ENCODE data around the gene STAP2. TPM values are rescaled to one million over a fixed set of nuclear protein-coding genes. Genes with fewer than 3 reads are reported as not detected.

STAP2 gene
- total RNA-seq, 1 donor from 2014 or later, result 11.8 TPM

GRCh38 chr19:4369109-4369887 is 30.7 kb upstream of the STAP2 start:
- Histone ChIP-seq H3K27me3 (ENCODE audit: low read depth) (no peaks in the 10 kb centered on the region), H3K27ac (peak overlapping the region; percentile 85), H3K36me3 (peaks cover 35% of the 10 kb centered on the region), H3K4me3 (peak overlapping the region; percentile 44), H3K9me3 (no peaks in the 10 kb centered on the region), H3K4me1 (peaks cover 73% of the 10 kb centered on the region)
- ATAC-seq (peak; percentile 83 to 86), DNase-seq (peak; percentile 84)
- TF ChIP-seq CTCF (IDR thresholded peaks at IDR 0.05), result peak; percentile 7
- intact Hi-C loops (cut with DNase I), result no loop called here

- Histone ChIP-seq H3K36me3 (peaks cover 45% of the 10 kb centered on the region), H3K9me3 (no peaks in the 10 kb centered on the region), H3K4me1 (peaks cover 62% of the 10 kb centered on the region), H3K27me3 (ENCODE audit: low read depth) (no peaks in the 10 kb centered on the region), H3K4me3 (peak overlapping the region; percentile 44), H3K27ac (peak overlapping the region; percentile 85)
- peak; percentile 58 for DNase-seq
- intact Hi-C loops (cut with DNase I), result no loop called here
- no peak for TF ChIP-seq CTCF (IDR thresholded peaks at IDR 0.05)
- peak in 1 of 2 donors; percentile 11 for ATAC-seq
Measured at GRCh38 chr19:4368128-4368820, 29.6 kb upstream of the STAP2 start.

- ATAC-seq, result no peak
- no peak for TF ChIP-seq CTCF (IDR thresholded peaks at IDR 0.05)
- no peak overlapping the region for H3K4me3 ChIP-seq
- H3K27me3 ChIP-seq (ENCODE audit: low read depth), result no peaks in the 10 kb centered on the region
- H3K36me3 ChIP-seq, result peaks cover 50% of the 10 kb centered on the region
- H3K4me1 ChIP-seq, result peaks cover 57% of the 10 kb centered on the region
- H3K27ac ChIP-seq, result peak overlapping the region; percentile 85
- H3K9me3 ChIP-seq, result no peaks in the 10 kb centered on the region
- peak; percentile 45 for DNase-seq
- intact Hi-C loops (cut with DNase I), result no loop called here
Measured at GRCh38 chr19:4367781-4368127, 29.1 kb upstream of the STAP2 start.

GRCh38 chr19:4367336-4367723 is 28.7 kb upstream of the STAP2 start:
- no peak for TF ChIP-seq CTCF (IDR thresholded peaks at IDR 0.05)
- Histone ChIP-seq H3K36me3 (peaks cover 55% of the 10 kb centered on the region), H3K4me1 (peaks cover 53% of the 10 kb centered on the region), H3K9me3 (no peaks in the 10 kb centered on the region), H3K27ac (no peak overlapping the region), H3K4me3 (no peak overlapping the region), H3K27me3 (ENCODE audit: low read depth) (no peaks in the 10 kb centered on the region)
- no peak for DNase-seq
- no peak for ATAC-seq
- intact Hi-C loops (cut with DNase I), result no loop called here

GRCh38 chr19:4366666-4367335 is 28.2 kb upstream of the STAP2 start:
- Histone ChIP-seq H3K4me1 (peaks cover 48% of the 10 kb centered on the region), H3K9me3 (no peaks in the 10 kb centered on the region), H3K27me3 (ENCODE audit: low read depth) (no peaks in the 10 kb centered on the region), H3K4me3 (no peak overlapping the region), H3K36me3 (peaks cover 60% of the 10 kb centered on the region), H3K27ac (no peak overlapping the region)
- no peak for DNase-seq
- intact Hi-C loops (cut with DNase I), result no loop called here
- TF ChIP-seq CTCF (IDR thresholded peaks at IDR 0.05), result no peak
- ATAC-seq, result no peak
